ENCODE data around the gene SHD.

The SHD gene

DNA sequence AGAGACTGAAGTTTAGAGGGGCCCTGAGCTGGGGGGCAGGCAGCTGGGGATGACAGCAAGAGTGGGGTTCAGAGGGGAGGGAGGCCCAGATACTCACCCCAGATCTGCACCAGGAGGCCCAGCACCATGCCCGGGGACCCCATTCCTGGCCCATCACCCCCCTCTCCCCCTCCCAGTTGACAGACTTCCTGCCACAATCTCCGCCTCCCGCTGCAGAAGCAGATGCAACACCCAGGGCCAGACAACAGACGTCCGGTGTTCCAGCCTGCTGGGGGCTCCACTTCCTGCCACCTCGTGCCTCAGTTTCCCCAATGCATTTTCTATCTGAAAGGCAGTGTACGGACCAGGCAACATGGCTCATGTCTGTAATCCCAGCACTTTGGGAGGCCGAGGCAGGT, 23.2 kb downstream of the SHD start, which contains the start of gene TMIGD2:
Gene TMIGD2, minus strand, starts transcription at position 147 of the 398 bp plus-strand sequence. Its CDS starts 4 bp downstream, at position 143.
- Histone ChIP-seq H3K4me3 (ENCODE audit: low read length) (no peak within 1 kb of the TSS), H3K36me3 (ENCODE audit: control insufficient read depth, insufficient read depth, low read length, severe bottlenecking) (no peaks in the 10 kb centered on the region), H3K27me3 (replicated peaks; ENCODE audit: control insufficient read depth, insufficient read depth, low read length) (peaks cover 8% of the 10 kb centered on the region), H3K4me1 (ENCODE audit: control insufficient read depth, insufficient read depth, low read length) (peaks cover 7% of the 10 kb centered on the region), H3K9ac (ENCODE audit: low read length) (no peak within 1 kb of the TSS), H3K9me3 (ENCODE audit: control insufficient read depth, low read length) (no peaks in the 10 kb centered on the region)
- DNase-seq (ENCODE audit: low read depth): no peak

DNA sequence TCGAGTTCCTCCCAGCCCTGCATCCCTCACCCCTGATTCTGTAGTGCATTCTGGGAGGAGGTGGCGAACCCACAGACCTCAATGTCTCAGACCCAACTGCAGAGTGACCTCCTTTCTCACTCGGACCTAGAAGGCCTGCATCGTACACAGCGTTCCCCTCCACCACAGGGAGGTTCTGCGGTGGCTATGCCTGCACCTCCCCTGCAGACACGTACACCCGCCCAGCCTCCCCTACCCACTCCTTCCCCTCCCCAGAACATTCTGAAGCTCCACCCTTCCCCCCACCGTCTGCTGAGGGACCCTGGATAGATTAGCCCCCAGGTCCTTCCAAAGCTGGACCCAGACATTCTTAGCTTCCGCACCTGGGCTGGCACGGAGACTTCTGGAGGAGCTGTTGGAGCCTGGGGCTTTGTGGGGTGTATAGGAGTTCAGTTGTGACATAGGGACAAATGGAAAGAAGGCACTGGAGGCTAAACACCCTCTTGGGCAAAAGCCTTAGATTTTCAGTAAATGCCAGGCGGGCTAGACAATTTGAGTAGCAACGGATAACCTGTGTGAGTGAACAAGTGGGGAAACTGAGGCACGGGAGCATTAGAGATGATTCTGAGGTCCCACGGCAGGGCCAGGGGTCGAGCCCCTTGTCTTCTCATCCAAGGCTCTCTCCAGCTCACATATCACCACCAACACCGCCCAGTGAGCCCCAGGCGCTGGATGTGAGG, 24.9 kb downstream of the SHD start:
- Histone ChIP-seq H3K36me3 (ENCODE audit: control insufficient read depth, insufficient read depth, low read length, severe bottlenecking) (no peaks in the 10 kb centered on the region), H3K4me3 (ENCODE audit: low read length) (no peak overlapping the region), H3K27me3 (replicated peaks; ENCODE audit: control insufficient read depth, insufficient read depth, low read length) (peaks cover 8% of the 10 kb centered on the region), H3K9ac (ENCODE audit: low read length) (no peak overlapping the region), H3K4me1 (ENCODE audit: control insufficient read depth, insufficient read depth, low read length) (peaks cover 7% of the 10 kb centered on the region), H3K9me3 (ENCODE audit: control insufficient read depth, low read length) (no peaks in the 10 kb centered on the region)
- DNase-seq (ENCODE audit: low read depth): no peak

DNA sequence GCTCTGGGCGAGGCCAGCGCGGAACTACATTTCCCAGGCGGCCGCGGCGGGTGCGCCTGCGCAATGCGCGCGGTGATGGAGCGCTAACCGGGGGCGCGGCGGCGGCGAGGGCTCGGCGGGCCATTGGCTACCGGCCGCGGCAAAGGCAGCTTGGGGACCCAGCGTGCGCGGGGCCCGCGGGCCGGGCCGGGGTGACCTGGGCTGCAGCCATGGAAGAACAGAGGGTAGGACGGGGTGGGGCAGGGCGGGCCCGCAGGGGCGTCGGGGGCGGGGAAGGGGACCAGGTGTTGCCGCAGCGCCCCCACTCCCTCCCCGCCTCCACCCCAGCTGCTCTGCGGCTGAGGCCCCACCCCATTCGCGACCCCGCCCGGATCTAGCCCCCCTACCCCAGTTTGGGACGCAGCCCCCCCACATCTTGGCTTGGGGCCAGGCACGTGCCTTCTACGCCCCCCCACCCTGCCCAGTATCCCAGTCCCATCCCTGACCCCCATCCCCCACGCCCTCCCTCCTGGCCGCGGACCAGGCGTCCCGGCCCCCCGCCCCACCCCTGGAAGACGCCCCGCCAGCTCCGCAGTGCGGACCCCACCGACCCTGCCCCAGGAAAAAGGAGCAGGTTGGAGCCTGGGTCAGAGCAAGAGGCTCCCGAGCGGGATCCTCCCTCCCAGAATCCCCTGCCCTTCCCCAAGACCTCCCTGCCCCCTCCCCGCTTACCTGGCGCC, 25.6 kb downstream of the SHD start, which contains the start of gene FSD1:
Gene FSD1, plus strand, starts transcription at position 61 of the 719 bp plus-strand sequence. Its CDS starts 149 bp downstream, at position 210.
- DNase-seq (ENCODE audit: low read depth): peak; percentile 78
- no peaks in the 10 kb centered on the region for H3K36me3 ChIP-seq (ENCODE audit: control insufficient read depth, insufficient read depth, low read length, severe bottlenecking)
- no peak within 1 kb of the TSS for H3K9ac ChIP-seq (ENCODE audit: low read length)
- no peaks in the 10 kb centered on the region for H3K9me3 ChIP-seq (ENCODE audit: control insufficient read depth, low read length)
- H3K4me1 ChIP-seq (ENCODE audit: control insufficient read depth, insufficient read depth, low read length): peaks cover 7% of the 10 kb centered on the region
- no peak within 1 kb of the TSS for H3K4me3 ChIP-seq (ENCODE audit: low read length)
- H3K27me3 ChIP-seq (replicated peaks; ENCODE audit: control insufficient read depth, insufficient read depth, low read length): peaks cover 8% of the 10 kb centered on the region

DNA sequence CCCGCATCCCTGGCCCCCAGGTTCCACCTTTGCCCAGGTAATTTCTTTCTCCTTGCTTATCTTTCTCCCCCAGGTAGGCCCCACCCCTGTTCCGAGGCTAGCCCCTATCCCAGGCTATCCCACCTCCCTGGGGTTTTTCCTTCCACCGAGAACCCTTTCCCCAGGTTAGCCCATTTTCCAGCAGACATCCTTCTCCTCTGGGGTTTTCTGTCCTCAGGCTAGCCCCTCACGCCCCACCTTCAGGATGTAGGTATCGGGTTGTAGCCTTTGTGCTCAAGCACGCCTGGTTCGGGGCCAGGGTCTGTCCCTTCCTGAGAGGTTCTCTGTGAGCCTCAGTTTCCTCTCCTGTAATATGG, 26.2 kb downstream of the SHD start:
- H3K9me3 ChIP-seq (ENCODE audit: control insufficient read depth, low read length): no peaks in the 10 kb centered on the region
- H3K36me3 ChIP-seq (ENCODE audit: control insufficient read depth, insufficient read depth, low read length, severe bottlenecking): no peaks in the 10 kb centered on the region
- no peak overlapping the region for H3K4me3 ChIP-seq (ENCODE audit: low read length)
- peaks cover 7% of the 10 kb centered on the region for H3K4me1 ChIP-seq (ENCODE audit: control insufficient read depth, insufficient read depth, low read length)
- peaks cover 8% of the 10 kb centered on the region for H3K27me3 ChIP-seq (replicated peaks; ENCODE audit: control insufficient read depth, insufficient read depth, low read length)
- no peak overlapping the region for H3K9ac ChIP-seq (ENCODE audit: low read length)
- DNase-seq (ENCODE audit: low read depth): no peak

DNA sequence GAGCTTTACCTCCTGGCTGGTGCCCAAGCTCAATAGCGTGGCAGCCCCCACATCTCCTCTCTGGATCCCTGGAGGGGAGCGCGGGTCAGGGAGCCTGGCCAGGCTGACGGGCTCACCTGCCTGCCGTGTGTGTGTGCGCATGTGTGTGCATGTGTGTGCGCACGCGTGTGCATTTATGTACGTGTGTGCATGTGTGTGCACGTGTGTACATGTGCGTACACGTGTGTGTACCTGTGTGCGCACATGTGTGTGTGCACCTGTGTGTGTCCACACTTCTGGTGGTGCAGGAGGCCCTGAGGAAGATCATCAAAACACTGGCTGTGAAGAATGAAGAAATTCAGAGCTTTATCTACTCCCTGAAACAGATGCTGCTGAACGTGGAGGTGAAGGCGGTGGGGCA, 26.6 kb downstream of the SHD start:
- H3K4me3 ChIP-seq (ENCODE audit: low read length): no peak overlapping the region
- H3K9me3 ChIP-seq (ENCODE audit: control insufficient read depth, low read length): no peaks in the 10 kb centered on the region

DNA sequence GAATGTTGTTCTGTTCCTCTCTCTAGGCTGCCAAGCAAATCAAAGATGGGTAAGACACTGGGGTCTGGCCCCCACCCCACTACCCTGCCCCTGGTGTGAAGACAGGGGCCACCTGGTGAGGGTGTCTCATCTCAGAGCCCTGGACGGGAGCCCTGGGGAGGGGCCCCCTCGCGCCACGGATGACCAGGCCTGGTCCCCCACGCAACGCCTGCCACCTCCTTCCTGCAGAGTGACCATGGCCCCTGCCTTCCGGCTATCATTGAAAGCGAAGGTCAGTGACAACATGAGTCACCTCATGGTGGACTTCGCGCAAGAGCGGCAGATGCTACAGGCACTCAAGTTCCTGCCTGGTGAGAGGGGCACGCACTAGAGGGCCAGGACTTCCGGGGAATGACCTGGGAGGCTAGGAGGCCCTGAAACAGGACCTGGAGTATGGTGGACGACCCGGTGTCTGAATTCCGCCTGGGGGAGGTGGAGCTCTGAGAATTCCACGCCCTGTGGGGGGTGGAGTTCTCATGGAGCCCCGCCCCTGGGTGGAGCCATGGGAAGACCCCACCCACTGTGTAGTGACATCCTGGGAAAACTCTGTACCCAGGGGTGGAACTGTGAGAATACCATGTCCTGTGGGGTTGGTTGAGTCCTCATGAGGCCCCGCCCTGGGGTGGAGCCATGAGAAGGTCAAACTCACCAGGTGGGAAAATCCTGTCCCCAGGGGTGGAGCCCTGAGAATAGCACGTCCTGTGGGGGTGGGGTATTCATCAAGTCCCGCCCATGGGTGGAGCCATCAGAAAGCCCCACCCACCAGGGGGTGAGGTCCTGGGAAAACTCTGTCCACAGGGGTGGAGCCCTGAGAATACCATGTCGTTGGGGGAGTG, 31.4 kb downstream of the SHD start:
- Histone ChIP-seq H3K36me3 (ENCODE audit: control insufficient read depth, insufficient read depth, low read length, severe bottlenecking) (no peaks in the 10 kb centered on the region), H3K4me3 (ENCODE audit: low read length) (no peak overlapping the region), H3K9me3 (ENCODE audit: control insufficient read depth, low read length) (no peaks in the 10 kb centered on the region), H3K9ac (ENCODE audit: low read length) (no peak overlapping the region), H3K4me1 (ENCODE audit: control insufficient read depth, insufficient read depth, low read length) (no peaks in the 10 kb centered on the region), H3K27me3 (replicated peaks; ENCODE audit: control insufficient read depth, insufficient read depth, low read length) (peaks cover 5% of the 10 kb centered on the region)
- no peak for DNase-seq (ENCODE audit: low read depth)

More for the DNA sequence above, 26.6 kb downstream of the SHD start:
- Histone ChIP-seq H3K27me3 (replicated peaks; ENCODE audit: control insufficient read depth, insufficient read depth, low read length) (peaks cover 8% of the 10 kb centered on the region), H3K9ac (ENCODE audit: low read length) (no peak overlapping the region), H3K4me1 (ENCODE audit: control insufficient read depth, insufficient read depth, low read length) (peaks cover 7% of the 10 kb centered on the region), H3K36me3 (ENCODE audit: control insufficient read depth, insufficient read depth, low read length, severe bottlenecking) (no peaks in the 10 kb centered on the region)
- DNase-seq (ENCODE audit: low read depth): no peak

DNA sequence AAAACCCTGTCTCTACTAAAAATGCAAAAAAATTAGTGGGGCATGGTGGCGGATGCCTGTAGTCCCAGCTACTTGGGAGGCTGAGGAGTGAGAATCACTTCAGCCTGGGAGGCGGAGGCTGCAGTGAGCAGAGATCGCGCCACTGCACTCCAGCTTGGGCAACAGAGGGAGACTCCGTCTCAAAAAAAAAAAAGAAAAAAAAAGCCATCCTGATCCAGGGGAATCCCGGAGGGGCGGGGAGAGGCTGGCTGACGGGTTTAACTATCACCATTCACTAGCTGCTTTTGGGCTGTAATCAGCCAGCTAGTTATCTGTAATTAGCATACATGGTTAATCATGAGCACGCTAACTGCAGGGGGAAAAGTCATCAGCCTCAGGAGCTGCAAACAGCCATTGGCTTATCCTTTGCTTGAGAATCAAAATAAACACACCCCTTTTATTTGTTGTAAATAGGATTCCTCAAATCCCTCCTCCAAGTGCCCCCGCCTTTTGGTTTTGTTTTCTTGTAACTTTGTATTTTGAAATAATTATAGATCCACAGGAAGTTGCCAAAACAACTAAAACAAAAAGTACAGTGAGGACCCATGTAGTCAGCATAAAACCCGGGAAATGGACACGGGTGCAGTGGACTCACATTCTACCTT, 34.9 kb downstream of the SHD start:
- H3K4me1 ChIP-seq (ENCODE audit: control insufficient read depth, insufficient read depth, low read length): no peaks in the 10 kb centered on the region
- H3K36me3 ChIP-seq (ENCODE audit: control insufficient read depth, insufficient read depth, low read length, severe bottlenecking): no peaks in the 10 kb centered on the region
- H3K9me3 ChIP-seq (ENCODE audit: control insufficient read depth, low read length): no peaks in the 10 kb centered on the region
- DNase-seq (ENCODE audit: low read depth): no peak
- no peak overlapping the region for H3K9ac ChIP-seq (ENCODE audit: low read length)
- no peaks in the 10 kb centered on the region for H3K27me3 ChIP-seq (replicated peaks; ENCODE audit: control insufficient read depth, insufficient read depth, low read length)
- no peak overlapping the region for H3K4me3 ChIP-seq (ENCODE audit: low read length)

DNA sequence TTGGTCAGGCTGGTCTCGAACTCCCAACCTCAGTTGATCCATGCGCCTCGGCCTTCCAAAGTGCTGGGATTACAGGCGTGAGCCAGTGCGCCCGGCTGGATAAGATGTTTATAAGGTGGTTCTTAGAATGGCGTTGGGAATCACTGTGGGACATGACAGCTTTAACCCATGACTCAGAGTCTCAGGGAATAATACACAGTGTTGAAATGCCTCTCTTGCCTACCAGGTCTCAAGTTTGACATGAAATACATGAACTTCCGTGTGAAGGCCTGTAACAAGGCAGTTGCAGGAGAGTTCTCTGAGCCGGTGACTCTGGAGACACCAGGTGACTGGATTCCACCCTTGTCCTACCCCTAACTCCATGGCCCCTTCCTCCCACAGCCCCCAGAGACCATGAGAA, 37.9 kb downstream of the SHD start:
- no peak overlapping the region for H3K9ac ChIP-seq (ENCODE audit: low read length)
- no peak for DNase-seq (ENCODE audit: low read depth)
- no peaks in the 10 kb centered on the region for H3K36me3 ChIP-seq (ENCODE audit: control insufficient read depth, insufficient read depth, low read length, severe bottlenecking)
- no peak overlapping the region for H3K4me3 ChIP-seq (ENCODE audit: low read length)
- H3K9me3 ChIP-seq (ENCODE audit: control insufficient read depth, low read length): no peaks in the 10 kb centered on the region
- peaks cover 13% of the 10 kb centered on the region for H3K27me3 ChIP-seq (replicated peaks; ENCODE audit: control insufficient read depth, insufficient read depth, low read length)
- no peaks in the 10 kb centered on the region for H3K4me1 ChIP-seq (ENCODE audit: control insufficient read depth, insufficient read depth, low read length)

DNA sequence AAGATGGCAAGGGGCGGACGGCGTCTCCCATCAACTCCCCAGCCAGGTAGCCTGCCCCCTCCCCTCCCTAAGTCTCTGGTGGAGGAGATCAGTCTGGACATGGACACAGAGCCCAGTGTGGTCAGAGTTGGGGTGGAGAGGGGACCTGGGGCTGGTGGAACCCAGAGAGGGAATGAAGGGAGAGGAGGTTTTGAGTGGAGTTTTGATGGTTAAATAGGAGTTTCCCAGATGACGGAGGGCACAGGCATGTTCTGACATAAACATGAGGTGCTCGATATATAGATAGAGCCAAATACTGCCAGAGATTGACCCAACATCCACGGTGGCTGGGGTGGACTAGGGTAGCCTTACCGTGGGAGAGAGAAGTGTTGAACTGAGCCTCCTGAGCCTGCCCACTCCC, 39.4 kb downstream of the SHD start:
- DNase-seq (ENCODE audit: low read depth): no peak
- H3K4me3 ChIP-seq (ENCODE audit: low read length): no peak overlapping the region
- H3K9me3 ChIP-seq (ENCODE audit: control insufficient read depth, low read length): no peaks in the 10 kb centered on the region
- no peaks in the 10 kb centered on the region for H3K4me1 ChIP-seq (ENCODE audit: control insufficient read depth, insufficient read depth, low read length)
- peaks cover 17% of the 10 kb centered on the region for H3K27me3 ChIP-seq (replicated peaks; ENCODE audit: control insufficient read depth, insufficient read depth, low read length)
- H3K9ac ChIP-seq (ENCODE audit: low read length): no peak overlapping the region
- H3K36me3 ChIP-seq (ENCODE audit: control insufficient read depth, insufficient read depth, low read length, severe bottlenecking): no peaks in the 10 kb centered on the region

DNA sequence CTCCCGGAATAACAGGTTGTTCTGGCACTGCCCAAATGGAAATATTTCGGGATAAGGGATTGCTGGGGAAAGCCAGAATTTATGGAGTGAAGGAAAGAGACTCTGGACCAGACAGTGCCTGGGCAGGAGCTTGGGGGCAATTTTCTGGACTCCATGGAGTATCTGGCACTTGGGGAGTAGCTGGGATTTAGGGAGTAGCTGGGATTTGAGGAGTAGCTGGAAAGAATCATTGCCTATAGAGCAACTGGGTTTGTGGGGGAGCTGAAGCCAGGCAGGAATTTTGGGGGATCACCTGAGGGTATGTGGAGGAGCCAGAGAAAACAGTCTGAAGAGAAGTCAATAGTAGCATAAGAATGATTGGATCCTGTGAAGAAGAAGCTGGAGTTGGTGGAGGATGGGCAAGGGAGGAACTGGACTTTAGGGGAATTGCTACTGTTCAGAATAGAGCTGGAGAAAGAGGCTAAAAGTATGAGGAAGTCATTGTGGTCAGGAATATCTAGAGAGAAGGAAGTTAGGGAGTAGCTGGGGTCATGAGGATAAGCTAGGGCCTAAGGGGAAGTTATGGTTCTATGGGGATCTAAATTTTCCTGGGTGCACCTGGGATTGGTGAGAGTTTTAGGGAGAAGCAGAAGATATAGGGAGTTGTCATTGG, 40.1 kb downstream of the SHD start:
- no peak overlapping the region for H3K4me3 ChIP-seq (ENCODE audit: low read length)

More for the DNA sequence above, 40.1 kb downstream of the SHD start:
- Histone ChIP-seq H3K4me1 (ENCODE audit: control insufficient read depth, insufficient read depth, low read length) (no peaks in the 10 kb centered on the region), H3K36me3 (ENCODE audit: control insufficient read depth, insufficient read depth, low read length, severe bottlenecking) (no peaks in the 10 kb centered on the region), H3K9ac (ENCODE audit: low read length) (no peak overlapping the region), H3K27me3 (replicated peaks; ENCODE audit: control insufficient read depth, insufficient read depth, low read length) (peaks cover 17% of the 10 kb centered on the region), H3K9me3 (ENCODE audit: control insufficient read depth, low read length) (no peaks in the 10 kb centered on the region)
- no peak for DNase-seq (ENCODE audit: low read depth)

Measured in adipocyte (in vitro differentiated cells).